ENCODE data around the gene SLCO1A2.

Gene SLCO1A2

DNA sequence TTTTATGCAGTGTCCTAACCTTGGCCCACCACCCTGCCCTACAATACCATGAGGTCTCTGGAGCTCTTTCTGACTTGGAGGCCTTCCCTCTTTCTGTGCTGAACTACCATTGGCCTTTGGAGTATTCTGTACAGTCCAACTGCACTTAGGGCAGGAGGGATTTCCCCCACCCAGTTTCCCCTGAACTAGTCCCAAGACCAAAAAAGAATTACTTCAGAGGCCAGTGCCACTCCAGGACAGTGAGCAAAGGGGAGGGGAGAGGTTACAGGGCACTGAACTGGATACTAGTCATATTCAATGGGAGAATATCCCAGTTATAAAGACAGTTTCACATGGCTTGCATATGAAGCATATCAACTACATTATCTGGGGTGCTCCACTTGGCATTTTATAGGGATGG lies 6.1 kb downstream of the SLCO1A2 start:
- no peak for DNase-seq (ENCODE audit: low read depth in 2 of 2)

DNA sequence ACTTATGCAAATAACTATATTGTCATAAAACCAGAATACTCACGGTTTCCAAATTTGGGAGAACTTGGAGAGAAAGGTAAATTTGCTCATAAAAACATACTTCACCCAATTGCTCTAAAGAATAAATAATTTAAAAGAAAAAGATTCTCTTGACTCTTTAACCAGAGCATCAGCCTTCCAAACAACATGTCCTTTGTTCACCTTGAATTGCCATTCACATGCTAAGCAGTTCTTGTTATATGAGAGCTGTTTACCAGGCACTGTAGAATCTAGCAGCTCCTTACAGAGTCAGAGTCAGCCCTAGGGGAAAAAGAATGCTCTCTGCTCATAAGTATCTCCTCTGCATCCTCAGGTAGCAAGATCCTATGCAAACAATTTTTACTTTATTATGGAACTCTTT lies 10.2 kb downstream of the SLCO1A2 start:
- no peak for DNase-seq (ENCODE audit: low read depth in 2 of 2)

DNA sequence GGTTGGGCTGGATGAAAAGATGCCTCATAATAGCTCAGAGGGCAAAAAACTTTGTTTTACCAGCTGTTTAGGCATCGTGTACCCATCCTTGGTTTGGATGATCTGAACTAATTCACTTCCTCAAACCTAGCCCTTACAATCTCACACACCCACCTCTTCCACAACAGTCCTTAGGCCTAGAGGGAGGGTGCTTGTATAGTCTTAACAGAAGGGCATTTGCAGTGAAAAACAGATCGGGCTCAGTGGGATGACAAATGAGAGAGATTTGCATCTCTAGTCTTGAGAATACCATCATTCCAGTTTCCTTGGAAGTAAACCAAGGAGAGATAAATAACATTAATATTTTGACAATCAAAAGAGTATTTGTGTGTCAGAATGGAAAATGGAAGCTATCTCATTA lies 11.0 kb downstream of the SLCO1A2 start:
- DNase-seq (ENCODE audit: low read depth in 2 of 2), result no peak

DNA sequence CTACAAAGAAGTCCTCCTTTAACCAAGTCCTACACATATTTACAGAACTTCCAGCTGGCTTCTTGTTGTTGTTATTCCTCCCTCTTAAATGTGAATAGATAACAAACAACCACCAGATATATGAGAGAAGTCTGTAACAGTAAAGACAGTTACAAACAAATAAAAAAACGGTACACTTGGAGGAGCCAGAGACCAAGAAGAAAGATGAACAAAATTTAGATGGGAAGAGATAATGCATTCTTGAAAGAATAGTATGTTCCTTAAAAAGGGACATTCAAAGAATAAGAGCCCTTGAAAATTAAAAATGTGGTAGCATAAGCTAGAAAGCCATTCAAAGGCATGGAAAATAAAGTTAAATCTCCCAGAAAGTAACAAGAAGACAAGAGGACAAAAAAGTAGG lies 25.9 kb downstream of the SLCO1A2 start:
- DNase-seq (ENCODE audit: low read depth in 2 of 2), result no peak

DNA sequence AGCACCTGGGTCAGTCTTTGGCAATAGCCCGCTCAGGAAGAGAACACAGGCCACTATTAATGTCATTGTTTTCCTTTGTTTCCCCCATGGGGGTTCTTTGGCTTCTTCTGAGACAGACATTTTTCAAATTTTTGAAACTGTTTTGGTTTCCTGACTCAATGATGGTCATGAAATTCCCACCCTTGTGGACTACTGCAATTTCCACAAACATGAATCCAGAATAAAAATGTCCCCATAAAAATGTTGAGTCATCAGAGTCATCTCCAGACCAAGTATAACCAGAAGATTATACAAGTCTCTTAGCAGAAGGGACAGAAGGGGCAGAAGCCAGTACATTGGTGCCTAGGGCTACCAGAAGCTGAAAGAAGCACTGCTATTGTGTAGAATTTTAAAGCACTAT lies 29.1 kb downstream of the SLCO1A2 start:
- DNase-seq (ENCODE audit: low read depth in 2 of 2), result no peak

DNA sequence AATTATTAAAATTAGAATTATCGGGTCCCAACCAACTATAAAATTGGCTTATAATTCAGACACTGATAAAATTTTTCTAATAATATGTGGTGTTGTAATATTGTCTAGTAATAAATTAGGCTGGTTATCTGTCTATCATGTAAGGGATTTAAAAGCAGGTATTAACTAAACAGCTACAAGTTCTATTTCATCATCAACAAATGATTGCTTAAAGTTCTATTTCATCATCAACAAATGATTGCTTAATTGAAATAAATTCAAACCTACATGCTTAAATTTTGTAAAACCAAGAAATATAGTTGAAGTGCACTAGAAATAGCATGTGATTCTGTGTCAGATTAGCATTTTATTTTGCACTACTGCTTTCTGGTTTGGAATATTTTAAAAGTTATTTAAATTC lies 34.1 kb downstream of the SLCO1A2 start:
- DNase-seq (ENCODE audit: low read depth in 2 of 2), result no peak

DNA sequence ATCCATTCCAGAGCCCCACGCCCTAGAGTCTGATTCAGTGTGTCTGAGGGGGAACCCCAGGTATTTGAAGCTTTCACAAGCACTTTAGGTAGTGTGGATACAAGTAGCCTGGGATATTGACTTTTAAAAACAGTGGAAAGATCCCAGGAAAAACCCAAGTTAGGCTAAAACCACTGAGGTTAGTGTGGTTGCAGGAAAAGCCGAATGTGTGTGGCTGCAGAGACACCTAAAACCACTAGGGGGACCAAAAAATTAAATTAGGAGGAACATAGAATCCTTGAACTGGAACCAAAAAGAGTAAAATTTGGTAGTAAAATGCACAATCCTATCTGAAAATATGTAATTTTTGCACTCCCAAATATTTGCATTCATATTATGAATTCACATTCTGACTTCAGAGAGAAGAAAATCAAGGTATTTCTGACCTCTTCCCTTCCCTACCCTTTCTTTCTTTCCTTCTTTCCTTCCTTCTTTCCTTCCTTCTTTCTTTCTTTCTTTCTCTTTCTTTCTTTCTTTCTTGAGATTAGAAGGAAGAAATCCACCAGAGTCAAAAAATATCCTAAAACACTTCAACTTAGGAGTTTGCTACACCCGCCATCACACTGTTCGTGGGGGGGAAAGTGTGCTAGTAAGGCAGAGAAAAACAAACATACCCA lies 37.8 kb downstream of the SLCO1A2 start:
- DNase-seq (ENCODE audit: low read depth in 2 of 2), result no peak

DNA sequence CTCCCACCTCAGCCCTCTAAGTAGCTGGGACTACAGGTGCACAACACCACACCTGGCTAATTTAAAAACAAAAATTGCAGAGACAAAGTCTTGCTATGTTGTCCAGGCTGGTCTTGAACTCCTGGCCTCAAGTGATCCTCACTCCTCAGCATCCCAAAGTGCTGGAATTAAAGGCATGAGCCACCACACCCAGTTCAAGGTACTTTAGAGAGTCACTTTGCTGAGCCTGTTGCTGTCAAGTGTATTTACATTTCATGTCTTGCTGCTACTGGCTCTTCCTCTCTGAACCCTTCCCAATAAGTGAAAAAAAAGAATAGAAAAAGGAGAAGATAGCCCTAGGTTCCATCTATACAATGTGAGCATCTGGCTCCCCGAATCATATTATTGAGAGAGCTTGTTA lies 38.4 kb downstream of the SLCO1A2 start:
- no peak for DNase-seq (ENCODE audit: low read depth in 2 of 2)

DNA sequence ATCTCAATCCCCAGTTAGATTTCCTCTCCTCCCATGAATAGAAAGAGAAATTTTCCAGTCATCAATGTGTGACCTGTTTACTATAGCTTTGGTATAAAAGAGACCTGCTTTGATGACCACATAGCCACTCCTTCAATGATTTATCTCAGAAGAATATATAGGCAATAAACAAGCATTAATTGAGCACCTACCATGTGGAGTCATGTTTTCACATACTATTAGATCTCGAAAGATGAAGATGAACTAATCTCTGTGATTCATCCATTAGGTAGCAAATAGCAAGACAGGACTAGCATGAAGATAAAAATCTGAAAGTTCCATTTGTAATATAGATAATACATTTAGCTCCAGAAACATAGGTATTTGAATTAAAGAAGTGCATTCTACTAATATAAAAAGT lies 40.5 kb downstream of the SLCO1A2 start:
- no peak for DNase-seq (ENCODE audit: low read depth in 2 of 2)

DNA sequence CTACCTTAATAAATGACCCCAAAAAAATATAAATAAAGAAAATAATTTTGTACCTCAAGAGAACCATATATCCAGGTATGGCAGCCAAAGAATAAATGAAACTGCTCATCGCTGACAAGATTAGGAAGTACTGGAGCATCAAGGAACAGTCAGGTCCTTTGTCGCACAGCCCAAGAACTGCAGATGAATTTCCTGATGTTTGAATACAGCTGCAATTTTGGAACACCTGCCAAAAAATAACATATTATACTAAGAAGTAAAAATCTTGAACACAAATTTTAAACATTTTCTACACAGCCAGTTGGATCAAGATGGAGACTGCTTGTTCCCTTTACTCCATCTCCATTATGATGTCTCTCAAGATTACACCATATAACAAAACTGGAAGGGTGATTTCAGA lies 42.6 kb downstream of the SLCO1A2 start:
- no peak for DNase-seq (ENCODE audit: low read depth in 2 of 2)

DNA sequence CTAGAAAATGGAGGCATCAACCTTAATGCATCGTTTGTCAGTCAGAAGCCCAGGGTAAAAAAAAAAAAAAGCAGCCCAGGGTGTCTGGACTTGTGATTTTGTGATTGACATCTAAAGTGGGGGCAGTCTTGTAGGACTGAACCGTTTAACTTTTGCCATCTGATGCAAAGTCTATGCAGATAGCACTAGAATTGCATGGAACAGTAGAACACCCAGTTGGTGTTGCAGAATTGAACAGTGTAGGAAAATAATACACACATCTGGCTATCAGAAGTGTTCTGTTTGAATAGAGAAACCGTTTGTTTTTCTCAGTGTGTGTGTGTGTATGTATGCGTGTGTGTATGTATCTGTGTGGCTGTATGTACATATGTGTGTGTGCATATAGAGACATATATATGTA lies 45.0 kb downstream of the SLCO1A2 start:
- DNase-seq (ENCODE audit: low read depth in 2 of 2), result no peak

DNA sequence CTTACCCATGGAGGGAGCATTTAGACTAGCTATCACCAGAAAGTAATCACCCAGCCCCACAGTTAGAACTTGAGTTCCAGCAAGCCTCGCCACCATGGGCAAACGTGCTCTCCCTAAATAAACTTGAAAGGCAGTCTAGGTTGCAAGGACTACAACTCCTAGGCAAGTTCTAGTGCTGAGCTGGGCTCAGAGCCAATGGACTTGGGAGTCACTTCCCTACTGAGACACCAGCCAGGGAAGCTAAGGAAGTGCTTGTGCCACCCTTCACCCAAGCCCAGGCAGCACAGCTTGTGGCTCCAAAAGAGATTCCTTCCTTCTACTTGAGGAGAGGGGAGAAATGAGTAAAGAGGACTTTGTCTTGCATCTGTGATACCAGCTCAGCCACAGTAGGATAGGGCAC lies 57.9 kb downstream of the SLCO1A2 start:
- no peak for DNase-seq (ENCODE audit: low read depth in 2 of 2)

DNA sequence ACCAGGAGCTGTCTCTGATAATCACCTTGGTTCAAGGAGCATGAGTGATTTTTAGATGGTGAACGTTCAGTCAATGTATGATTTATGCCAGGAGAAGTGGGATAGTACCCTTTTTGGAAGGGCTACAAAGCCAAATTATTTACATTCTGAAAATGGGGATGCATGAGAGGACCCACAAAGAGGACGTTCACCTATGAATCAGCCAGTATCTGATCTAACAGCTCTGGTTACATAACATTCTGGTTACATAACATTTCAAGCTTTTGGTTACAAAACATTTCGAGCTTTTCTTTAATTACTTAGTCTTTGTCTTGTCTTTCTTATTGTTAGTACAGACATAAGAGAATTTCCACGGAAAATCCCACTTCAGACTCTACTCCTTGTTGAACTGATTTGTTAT lies 68.8 kb downstream of the SLCO1A2 start:
- no peak for DNase-seq (ENCODE audit: low read depth in 2 of 2)

DNA sequence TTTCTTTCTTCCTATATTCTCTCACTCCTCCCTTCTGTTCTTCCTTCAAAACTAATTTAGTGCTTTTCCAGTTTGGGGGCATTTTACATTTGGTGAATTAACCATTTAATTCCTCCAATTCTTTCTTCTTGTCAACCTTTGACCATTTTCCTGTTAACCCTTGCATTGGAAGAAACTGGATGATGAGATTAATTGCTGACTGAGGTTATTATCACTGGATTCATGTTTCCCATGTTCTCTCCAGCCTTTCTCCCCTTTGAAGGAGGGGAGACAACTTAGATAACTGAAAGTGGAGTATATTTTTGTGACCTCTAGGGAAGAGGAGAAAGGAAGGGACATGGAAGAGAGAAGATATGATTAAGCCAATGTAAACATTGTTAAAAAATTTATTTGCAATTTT lies 70.5 kb downstream of the SLCO1A2 start:
- no peak for DNase-seq (ENCODE audit: low read depth in 2 of 2)

DNA sequence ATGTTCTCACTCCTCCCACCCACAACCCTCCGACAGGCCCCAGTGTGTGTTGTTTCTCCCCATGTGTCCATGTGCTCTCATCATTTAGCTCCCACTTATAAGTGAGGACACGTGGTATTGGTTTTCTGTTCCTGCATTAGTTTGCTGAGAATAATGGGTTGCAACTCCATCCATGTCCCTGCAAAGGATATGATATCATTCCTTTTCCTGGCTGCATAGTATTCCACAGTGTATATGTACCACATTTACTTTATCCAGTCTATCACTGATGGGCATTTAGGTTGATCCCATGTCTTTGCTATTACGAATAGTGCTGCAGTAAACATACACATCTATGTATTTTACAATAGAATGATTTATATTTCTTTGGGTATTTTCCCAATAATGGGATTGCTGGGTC lies 77.5 kb downstream of the SLCO1A2 start:
- no peak for DNase-seq (ENCODE audit: low read depth in 2 of 2)

DNA sequence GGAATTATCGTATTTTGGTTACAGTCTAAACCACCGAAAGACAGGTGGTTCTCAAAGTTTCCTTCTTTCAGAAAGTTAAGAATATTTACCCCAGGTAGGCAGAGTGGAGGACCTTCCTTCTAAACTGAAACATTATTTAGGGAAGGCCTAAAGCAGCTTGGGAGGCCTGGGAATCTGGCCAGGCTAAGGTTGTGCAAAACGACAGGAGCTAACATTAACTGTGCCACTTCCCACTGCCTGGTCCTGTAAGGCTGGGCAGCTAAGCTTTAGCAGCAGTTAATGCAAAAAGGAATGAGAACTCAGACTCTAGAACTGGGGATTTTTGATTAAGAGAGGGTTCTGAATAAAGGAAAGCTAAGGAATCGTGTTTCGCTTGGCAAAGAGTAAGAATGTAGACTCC lies 82.6 kb downstream of the SLCO1A2 start:
- DNase-seq (ENCODE audit: low read depth in 2 of 2), result no peak

DNA sequence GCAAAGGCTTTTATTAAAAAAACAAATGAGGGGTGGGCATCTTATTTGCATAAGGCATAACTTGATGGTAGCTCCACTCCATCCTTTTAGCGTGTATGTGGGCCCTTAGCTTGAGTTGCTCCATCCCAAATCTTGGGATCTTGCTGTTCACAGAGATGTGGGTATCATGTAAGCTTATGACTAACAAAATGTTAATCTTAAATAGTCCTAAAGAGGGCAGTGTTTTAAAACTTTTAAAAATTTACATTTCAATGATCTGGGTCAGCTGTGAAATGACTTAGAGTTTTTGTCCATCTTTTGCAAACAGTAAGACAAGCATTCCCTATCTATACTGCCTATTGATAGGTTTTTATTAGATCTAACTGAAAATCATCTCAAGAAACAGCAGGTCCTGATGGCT lies 86.0 kb downstream of the SLCO1A2 start:
- no peak for DNase-seq (ENCODE audit: low read depth in 2 of 2)

DNA sequence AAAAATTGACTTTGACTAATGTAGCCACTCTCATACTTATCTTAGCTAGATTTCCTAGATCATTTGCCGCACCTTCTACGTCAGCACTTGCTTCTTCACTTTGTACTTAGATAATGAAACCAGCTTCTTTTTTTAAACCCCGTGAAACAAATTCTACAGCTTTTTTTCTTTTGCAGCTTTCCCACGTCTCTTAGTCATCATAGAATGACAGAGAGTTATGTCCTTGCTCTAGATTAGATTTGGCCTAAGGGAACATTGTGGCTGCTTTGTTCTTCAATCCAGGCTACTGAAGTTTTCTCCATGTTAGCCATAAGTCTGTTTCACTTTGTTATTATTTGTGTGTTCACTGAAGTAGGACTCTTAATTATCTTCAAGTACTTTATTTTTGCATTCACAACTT lies 94.9 kb downstream of the SLCO1A2 start:
- DNase-seq (ENCODE audit: low read depth in 2 of 2), result no peak

DNA sequence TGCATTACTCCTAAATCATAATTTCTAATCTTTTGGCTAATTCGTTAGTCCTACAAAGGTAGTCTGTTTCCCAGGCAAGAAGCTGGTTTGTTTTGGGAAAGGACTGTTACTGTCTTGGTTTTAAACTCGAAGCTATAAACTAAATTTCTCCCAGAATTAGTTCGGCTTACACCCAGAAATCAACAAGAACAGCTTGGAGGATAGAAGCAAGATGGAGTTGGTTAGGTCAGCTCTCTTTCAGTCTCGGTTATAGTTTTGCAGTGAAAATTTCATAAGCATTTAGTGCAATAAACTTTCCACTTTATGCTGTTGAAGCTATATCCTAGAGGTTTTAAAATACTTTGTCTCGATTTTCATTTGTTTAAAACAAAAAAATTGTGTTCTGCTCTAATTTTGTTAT lies 100.3 kb downstream of the SLCO1A2 start:
- DNase-seq (ENCODE audit: low read depth in 2 of 2), result no peak

DNA sequence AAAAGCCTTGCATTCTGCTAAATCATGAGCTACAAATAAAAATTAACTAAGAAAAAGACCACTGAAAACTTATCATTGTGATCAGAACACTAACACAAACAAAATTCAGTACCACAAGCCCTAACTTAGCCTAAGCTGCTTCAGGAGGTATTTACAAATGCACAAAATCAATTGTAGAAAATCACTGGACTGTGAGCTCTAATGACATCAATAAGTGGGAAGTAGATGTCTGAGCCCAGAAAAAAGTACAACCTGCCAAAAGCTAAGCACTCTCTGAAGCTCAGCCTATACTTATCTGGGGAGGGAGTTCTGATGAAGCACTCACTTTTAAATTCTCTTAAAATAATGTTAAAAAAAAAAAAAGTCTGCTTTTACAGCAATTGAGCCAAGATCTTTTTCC lies 110.8 kb downstream of the SLCO1A2 start:
- DNase-seq (ENCODE audit: low read depth in 2 of 2), result no peak

DNA sequence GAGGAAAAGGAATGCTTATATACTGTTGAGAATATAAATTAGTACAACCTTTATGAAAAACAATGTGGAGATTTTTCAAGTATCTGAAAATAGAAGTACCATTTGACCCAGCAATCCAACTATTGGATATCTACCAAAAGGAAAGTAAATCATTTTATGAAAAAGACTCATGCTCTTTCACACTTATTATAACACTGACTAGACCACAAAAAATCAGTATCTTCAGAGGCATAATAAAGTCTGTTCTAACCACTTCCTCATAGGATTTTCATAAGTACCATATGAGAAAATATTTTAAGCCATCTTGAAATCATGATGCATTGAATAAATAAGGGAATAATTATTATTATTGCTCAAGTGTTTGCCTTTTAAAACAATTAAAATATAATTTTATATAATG lies 112.9 kb downstream of the SLCO1A2 start:
- DNase-seq (ENCODE audit: low read depth in 2 of 2), result no peak

DNA sequence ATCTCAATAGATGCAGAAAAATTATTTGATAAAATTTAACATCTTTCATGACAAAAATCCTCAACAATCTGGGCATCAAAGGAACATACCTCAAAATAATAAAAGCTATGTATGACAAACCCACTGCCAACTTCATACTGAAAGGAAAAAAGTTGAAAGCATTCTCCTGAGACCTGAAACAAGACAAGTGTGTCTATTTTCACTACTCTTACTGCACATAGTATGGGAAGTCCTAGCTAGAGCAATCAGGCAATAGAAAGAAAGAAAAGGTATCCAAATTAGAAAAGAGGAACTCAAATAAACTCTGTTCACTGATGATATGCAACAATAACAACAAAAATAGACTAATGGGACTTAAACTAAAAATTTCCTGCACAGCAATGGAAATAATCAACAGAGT lies 113.6 kb downstream of the SLCO1A2 start:
- DNase-seq (ENCODE audit: low read depth in 2 of 2), result no peak

DNA sequence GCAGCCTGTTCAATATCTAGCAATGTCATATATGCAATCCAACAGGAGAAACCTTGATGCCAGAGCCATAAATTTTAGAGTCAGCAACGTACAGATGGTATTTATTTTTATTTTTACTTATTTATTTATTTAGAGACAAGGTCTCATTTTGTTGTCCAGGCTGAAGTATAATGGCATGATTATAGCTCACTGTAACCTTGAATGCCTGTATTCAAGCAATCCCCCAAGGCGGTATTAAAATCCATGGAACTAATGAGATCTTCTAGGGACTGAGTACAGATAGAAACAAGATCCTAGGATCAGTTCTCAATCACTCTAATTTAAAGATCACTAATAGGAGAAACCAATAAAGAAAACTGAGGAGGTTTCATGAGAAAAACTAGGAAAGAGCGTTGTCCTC lies 114.5 kb downstream of the SLCO1A2 start:
- DNase-seq (ENCODE audit: low read depth in 2 of 2), result no peak

DNA sequence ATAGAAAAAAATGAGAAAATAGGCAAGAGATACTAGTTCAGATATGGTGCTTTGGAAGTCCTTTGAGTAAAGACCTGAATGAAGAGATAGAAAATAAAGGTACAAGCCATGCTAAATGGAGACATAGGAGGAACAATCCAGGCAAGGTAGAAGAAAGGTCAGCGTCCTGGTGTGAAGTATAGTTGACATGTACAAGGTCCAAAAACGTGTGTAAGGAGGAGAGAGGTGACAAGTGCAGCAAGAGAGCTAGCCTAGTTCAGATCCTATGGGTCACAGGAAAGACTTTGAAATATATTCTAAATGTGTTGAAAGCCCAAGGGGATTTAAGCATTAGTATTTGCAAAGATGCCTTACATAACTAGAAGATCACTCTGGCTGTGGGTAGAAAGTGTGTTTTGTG lies 115.5 kb downstream of the SLCO1A2 start:
- no peak for DNase-seq (ENCODE audit: low read depth in 2 of 2)
